Measurements from ENCODE around the gene OR7A5. TPM values are rescaled to one million over a fixed set of nuclear protein-coding genes. Genes with fewer than 3 reads are reported as not detected.

OR7A5 gene
- total RNA-seq, 2 donors from 2014 or later = not detected

DNA sequence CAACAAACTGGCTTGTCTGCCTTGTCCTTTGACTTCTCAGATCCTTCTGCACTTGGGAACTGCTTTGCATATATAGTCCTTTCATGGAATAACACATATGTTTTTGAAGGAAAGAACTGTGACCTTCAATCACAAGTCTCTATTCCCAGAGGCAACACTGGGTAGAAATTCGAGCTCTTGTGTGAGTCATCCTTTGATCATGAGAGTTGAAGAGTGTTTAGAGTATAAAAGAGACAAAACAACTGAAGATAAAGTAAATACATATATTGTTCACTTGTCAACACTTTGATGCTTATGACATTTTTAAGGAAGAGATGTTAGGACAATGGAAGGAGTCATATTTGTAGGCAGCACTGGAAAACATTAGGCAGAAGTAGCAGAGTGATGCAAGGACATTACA, 5.2 kb upstream of the OR7A5 start:
- H3K4me1 ChIP-seq = no peaks in the 10 kb centered on the region
- H3K27ac ChIP-seq = no peak overlapping the region
- TF ChIP-seq CTCF (IDR thresholded peaks at IDR 0.05) = no peak
- no peak overlapping the region for H3K4me3 ChIP-seq
- no peaks in the 10 kb centered on the region for H3K27me3 ChIP-seq
- H3K9me3 ChIP-seq = no peaks in the 10 kb centered on the region
- H3K36me3 ChIP-seq = no peaks in the 10 kb centered on the region
- no peak for DNase-seq (ENCODE audit: low spot score)

DNA sequence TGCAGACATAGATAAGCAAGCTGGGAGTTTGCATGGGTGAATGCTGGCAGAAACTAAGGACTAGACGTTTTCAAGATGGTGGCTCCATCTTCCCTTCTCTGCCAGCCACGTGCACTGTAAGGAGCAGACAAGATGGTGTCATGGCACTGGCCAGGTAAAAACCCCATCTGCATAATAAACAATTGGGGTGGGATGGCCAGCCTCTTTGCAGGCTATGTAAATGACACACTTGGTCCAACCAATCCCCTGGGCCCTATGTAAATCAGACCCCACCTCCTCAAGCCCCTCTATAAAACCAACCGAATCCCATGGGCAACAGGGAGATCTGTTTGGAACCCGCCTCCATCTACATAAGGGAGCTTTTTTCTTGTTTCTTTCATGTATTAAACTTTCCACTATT, 2.4 kb upstream of the OR7A5 start:
- TF ChIP-seq CTCF (IDR thresholded peaks at IDR 0.05) = no peak

GRCh38 chr19:14830702-14831101, 4.3 kb downstream of the OR7A5 start:
- H3K9me3 ChIP-seq = peaks cover 0 to under 1% of the 10 kb centered on the region in 2 donors
- no peak for TF ChIP-seq CTCF (IDR thresholded peaks at IDR 0.05)

More for the DNA sequence above, 2.4 kb upstream of the OR7A5 start:
- Histone ChIP-seq H3K36me3 (no peaks in the 10 kb centered on the region), H3K27me3 (no peaks in the 10 kb centered on the region), H3K4me1 (no peaks in the 10 kb centered on the region), H3K4me3 (no peak overlapping the region), H3K27ac (no peak overlapping the region), H3K9me3 (no peaks in the 10 kb centered on the region)
- DNase-seq (ENCODE audit: low spot score) = no peak

GRCh38 chr19:14826006-14826405, 9.0 kb downstream of the OR7A5 start:
- no peak overlapping the region for H3K27ac ChIP-seq
- H3K4me1 ChIP-seq = no peaks in the 10 kb centered on the region
- TF ChIP-seq CTCF (IDR thresholded peaks at IDR 0.05) = no peak
- no peak for DNase-seq (ENCODE audit: low spot score)
- no peaks in the 10 kb centered on the region for H3K27me3 ChIP-seq
- H3K4me3 ChIP-seq = no peak overlapping the region
- H3K36me3 ChIP-seq = no peaks in the 10 kb centered on the region
- H3K9me3 ChIP-seq = peaks cover 0 to 7% of the 10 kb centered on the region in 2 donors

More at GRCh38 chr19:14830702-14831101, 4.3 kb downstream of the OR7A5 start:
- Histone ChIP-seq H3K27ac (no peak overlapping the region), H3K36me3 (no peaks in the 10 kb centered on the region), H3K4me3 (no peak overlapping the region), H3K27me3 (no peaks in the 10 kb centered on the region), H3K4me1 (no peaks in the 10 kb centered on the region)
- DNase-seq (ENCODE audit: low spot score) = no peak

- no peaks in the 10 kb centered on the region for H3K36me3 ChIP-seq
- H3K4me1 ChIP-seq = no peaks in the 10 kb centered on the region
- TF ChIP-seq CTCF (IDR thresholded peaks at IDR 0.05) = no peak
- H3K9me3 ChIP-seq = peaks cover 0 to 7% of the 10 kb centered on the region in 2 donors
- DNase-seq (ENCODE audit: low spot score) = no peak
- no peaks in the 10 kb centered on the region for H3K27me3 ChIP-seq
- H3K27ac ChIP-seq = no peak overlapping the region
- no peak overlapping the region for H3K4me3 ChIP-seq
Observed at GRCh38 chr19:14821937-14822336, 13.0 kb downstream of the OR7A5 start.

GRCh38 chr19:14818588-14818987, 16.4 kb downstream of the OR7A5 start:
- no peaks in the 10 kb centered on the region for H3K4me1 ChIP-seq
- TF ChIP-seq CTCF (IDR thresholded peaks at IDR 0.05) = no peak
- H3K36me3 ChIP-seq = no peaks in the 10 kb centered on the region
- no peaks in the 10 kb centered on the region for H3K9me3 ChIP-seq
- H3K27ac ChIP-seq = no peak overlapping the region
- DNase-seq (ENCODE audit: low spot score) = no peak
- H3K27me3 ChIP-seq = no peaks in the 10 kb centered on the region
- no peak overlapping the region for H3K4me3 ChIP-seq

Measured in right atrium auricular region (tissue), 2 donors.